ENCODE measurements around the gene ZNF14. TPM values are rescaled to one million over a fixed set of nuclear protein-coding genes. Genes with fewer than 3 reads are reported as not detected.

The ZNF14 gene
- total and polyA plus RNA-seq, 2 of the 13 experiments (the other 11 are each of a cell fraction or from before 2014, with no cell fraction given) = 1.9 to 6.2 TPM

DNA sequence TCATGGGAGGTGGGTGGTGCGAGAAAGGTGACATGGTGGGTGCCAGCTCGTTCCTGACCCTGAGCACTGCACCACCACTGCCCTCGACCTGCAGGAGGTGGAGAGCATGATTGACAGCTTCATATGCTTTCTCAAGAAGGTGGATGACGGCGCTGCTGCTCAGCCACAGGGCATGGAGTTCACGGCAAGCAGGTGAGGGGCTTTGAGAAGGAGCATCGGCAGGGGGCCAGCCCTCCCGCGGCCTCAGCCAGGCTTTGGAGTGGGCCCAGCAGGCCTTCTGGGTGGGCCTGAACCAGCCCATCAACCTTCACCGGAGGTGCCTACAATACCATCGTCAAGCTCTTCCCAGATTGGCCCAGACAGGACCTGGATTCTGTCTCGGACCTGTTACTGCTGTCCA, 18.9 kb upstream of the ZNF14 start:
- FAIRE-seq = no peak
- in situ Hi-C loops (cut with HindIII; ENCODE audit: extremely low pct_ligation_motif_present, low pct_unique_long_range_greater_than_20kb) = no loop called here
- intact Hi-C loops (cut with micrococcal nuclease; ENCODE audit: unreplicated experiment) = no loop called here
- Histone ChIP-seq H2AFZ (ENCODE audit: low read length) (no peak overlapping the region), H3K9me3 (ENCODE audit: low read length) (peaks cover 2% of the 10 kb centered on the region; the same call in 1 of the 2 replicates), H3K9ac (ENCODE audit: insufficient read depth, low read depth, low read length) (no peak overlapping the region), H3K79me2 (ENCODE audit: insufficient read depth, low read length) (no peaks in the 10 kb centered on the region), H4K20me1 (ENCODE audit: insufficient read depth, low read length) (no peaks in the 10 kb centered on the region), H3K4me3 (replicated peaks in 1 of 3; ENCODE audit: insufficient read depth in 1 of 3, low read depth in 2 of 3, low read length in 3 of 3) (no peak overlapping the region), H3K27me3 (ENCODE audit: control insufficient read depth in 1 of 2, insufficient read depth in 2 of 2, low read length in 2 of 2) (peaks cover 3 to 16% of the 10 kb centered on the region in 2 experiments; a peak in 4 of 5 replicates), H3K4me1 (ENCODE audit: insufficient read depth, low read length) (no peaks in the 10 kb centered on the region), H3K36me3 (replicated peaks in 1 of 2; ENCODE audit: control insufficient read depth in 1 of 2, insufficient read depth in 2 of 2, low read length in 2 of 2) (no peaks in the 10 kb centered on the region), H3K4me2 (ENCODE audit: low read depth, low read length) (no peak overlapping the region), H3K27ac (ENCODE audit: extremely low read length, insufficient read depth, low read length) (no peak overlapping the region)
- WGBS (ENCODE audit: low lambda C conversion rate) = 4% methylated on average over 3 of the region's 12 CpGs
- no peak for DNase-seq (ENCODE audit: low spot score)
- no TSS peak for BruUV-seq (replicated peaks)
- CTCF ChIA-PET (ENCODE audit: low intra/inter-chr PET ratio, low total read pairs) = no interaction called here
- no peak for ATAC-seq
- POLR2A ChIA-PET = no interaction called here
- TF ChIP-seq ZNF720 (CRISPR knock-in tag; IDR thresholded peaks at IDR 0.05) (no peak), PTBP1 (IDR thresholded peaks at IDR 0.05; ENCODE audit: low read depth, low read length, poor library complexity, severe bottlenecking) (no peak), SRY (CRISPR knock-in tag; IDR thresholded peaks at IDR 0.05) (no peak), ZBTB38 (CRISPR knock-in tag; IDR thresholded peaks at IDR 0.05) (no peak), KAT2B (IDR thresholded peaks at IDR 0.05; ENCODE audit: borderline replicate concordance, low read depth, low read length) (no peak), RFX3 (CRISPR knock-in tag; IDR thresholded peaks at IDR 0.05) (no peak), SNAI1 (CRISPR knock-in tag; IDR thresholded peaks at IDR 0.05; ENCODE audit: borderline replicate concordance) (no peak), ZNF274 (CRISPR knock-in tag; IDR thresholded peaks at IDR 0.05) (no peak), ISL2 (CRISPR knock-in tag; IDR thresholded peaks at IDR 0.05) (no peak), ZNF225 (CRISPR knock-in tag; IDR thresholded peaks at IDR 0.05) (no peak)
- TF ChIP-seq, protein P1, sequence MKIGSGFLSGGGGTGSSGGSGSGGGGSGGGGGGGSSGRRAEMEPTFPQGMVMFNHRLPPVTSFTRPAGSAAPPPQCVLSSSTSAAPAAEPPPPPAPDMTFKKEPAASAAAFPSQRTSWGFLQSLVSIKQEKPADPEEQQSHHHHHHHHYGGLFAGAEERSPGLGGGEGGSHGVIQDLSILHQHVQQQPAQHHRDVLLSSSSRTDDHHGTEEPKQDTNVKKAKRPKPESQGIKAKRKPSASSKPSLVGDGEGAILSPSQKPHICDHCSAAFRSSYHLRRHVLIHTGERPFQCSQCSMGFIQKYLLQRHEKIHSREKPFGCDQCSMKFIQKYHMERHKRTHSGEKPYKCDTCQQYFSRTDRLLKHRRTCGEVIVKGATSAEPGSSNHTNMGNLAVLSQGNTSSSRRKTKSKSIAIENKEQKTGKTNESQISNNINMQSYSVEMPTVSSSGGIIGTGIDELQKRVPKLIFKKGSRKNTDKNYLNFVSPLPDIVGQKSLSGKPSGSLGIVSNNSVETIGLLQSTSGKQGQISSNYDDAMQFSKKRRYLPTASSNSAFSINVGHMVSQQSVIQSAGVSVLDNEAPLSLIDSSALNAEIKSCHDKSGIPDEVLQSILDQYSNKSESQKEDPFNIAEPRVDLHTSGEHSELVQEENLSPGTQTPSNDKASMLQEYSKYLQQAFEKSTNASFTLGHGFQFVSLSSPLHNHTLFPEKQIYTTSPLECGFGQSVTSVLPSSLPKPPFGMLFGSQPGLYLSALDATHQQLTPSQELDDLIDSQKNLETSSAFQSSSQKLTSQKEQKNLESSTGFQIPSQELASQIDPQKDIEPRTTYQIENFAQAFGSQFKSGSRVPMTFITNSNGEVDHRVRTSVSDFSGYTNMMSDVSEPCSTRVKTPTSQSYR (CRISPR knock-in tag; IDR thresholded peaks at IDR 0.05; ENCODE audit: borderline replicate concordance) = no peak
- TF ChIP-seq, protein P2, sequence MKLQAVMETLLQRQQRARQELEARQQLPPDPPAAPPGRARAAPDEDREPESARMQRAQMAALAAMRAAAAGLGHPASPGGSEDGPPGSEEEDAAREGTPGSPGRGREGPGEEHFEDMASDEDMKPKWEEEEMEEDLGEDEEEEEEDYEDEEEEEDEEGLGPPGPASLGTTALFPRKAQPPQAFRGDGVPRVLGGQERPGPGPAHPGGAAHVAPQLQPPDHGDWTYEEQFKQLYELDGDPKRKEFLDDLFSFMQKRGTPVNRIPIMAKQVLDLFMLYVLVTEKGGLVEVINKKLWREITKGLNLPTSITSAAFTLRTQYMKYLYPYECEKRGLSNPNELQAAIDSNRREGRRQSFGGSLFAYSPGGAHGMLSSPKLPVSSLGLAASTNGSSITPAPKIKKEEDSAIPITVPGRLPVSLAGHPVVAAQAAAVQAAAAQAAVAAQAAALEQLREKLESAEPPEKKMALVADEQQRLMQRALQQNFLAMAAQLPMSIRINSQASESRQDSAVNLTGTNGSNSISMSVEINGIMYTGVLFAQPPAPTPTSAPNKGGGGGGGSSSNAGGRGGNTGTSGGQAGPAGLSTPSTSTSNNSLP (IDR thresholded peaks at IDR 0.05; ENCODE audit: low read depth, low read length) = no peak
- TF ChIP-seq, protein P3, sequence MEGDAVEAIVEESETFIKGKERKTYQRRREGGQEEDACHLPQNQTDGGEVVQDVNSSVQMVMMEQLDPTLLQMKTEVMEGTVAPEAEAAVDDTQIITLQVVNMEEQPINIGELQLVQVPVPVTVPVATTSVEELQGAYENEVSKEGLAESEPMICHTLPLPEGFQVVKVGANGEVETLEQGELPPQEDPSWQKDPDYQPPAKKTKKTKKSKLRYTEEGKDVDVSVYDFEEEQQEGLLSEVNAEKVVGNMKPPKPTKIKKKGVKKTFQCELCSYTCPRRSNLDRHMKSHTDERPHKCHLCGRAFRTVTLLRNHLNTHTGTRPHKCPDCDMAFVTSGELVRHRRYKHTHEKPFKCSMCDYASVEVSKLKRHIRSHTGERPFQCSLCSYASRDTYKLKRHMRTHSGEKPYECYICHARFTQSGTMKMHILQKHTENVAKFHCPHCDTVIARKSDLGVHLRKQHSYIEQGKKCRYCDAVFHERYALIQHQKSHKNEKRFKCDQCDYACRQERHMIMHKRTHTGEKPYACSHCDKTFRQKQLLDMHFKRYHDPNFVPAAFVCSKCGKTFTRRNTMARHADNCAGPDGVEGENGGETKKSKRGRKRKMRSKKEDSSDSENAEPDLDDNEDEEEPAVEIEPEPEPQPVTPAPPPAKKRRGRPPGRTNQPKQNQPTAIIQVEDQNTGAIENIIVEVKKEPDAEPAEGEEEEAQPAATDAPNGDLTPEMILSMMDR (CRISPR knock-in tag; IDR thresholded peaks at IDR 0.05) = no peak
- TF ChIP-seq, protein P4, sequence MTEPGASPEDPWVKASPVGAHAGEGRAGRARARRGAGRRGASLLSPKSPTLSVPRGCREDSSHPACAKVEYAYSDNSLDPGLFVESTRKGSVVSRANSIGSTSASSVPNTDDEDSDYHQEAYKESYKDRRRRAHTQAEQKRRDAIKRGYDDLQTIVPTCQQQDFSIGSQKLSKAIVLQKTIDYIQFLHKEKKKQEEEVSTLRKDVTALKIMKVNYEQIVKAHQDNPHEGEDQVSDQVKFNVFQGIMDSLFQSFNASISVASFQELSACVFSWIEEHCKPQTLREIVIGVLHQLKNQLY (CRISPR knock-in tag; IDR thresholded peaks at IDR 0.05) = no peak
- TF ChIP-seq, protein P5, sequence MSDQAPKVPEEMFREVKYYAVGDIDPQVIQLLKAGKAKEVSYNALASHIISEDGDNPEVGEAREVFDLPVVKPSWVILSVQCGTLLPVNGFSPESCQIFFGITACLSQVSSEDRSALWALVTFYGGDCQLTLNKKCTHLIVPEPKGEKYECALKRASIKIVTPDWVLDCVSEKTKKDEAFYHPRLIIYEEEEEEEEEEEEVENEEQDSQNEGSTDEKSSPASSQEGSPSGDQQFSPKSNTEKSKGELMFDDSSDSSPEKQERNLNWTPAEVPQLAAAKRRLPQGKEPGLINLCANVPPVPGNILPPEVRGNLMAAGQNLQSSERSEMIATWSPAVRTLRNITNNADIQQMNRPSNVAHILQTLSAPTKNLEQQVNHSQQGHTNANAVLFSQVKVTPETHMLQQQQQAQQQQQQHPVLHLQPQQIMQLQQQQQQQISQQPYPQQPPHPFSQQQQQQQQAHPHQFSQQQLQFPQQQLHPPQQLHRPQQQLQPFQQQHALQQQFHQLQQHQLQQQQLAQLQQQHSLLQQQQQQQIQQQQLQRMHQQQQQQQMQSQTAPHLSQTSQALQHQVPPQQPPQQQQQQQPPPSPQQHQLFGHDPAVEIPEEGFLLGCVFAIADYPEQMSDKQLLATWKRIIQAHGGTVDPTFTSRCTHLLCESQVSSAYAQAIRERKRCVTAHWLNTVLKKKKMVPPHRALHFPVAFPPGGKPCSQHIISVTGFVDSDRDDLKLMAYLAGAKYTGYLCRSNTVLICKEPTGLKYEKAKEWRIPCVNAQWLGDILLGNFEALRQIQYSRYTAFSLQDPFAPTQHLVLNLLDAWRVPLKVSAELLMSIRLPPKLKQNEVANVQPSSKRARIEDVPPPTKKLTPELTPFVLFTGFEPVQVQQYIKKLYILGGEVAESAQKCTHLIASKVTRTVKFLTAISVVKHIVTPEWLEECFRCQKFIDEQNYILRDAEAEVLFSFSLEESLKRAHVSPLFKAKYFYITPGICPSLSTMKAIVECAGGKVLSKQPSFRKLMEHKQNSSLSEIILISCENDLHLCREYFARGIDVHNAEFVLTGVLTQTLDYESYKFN (CRISPR knock-in tag; conservative IDR thresholded peaks at IDR 0.05) = no peak
